Testis (tissue), 2 donors: Measurements from ENCODE around the gene ATP11A.

Source experiments
- POLR2A ChIP-seq: fragments of 450-650 bp; IDR thresholded peaks from one replicate; pipeline ENCODE4 v1.6.1; 2017; ENCODE audit warnings: antibody characterized with exemption, mild to moderate bottlenecking, moderate library complexity
- TF ChIP-seq, protein P1 (sequence below), 3 experiments: fragments of 450-650 bp in 2 of 3; fragments of 200-600 bp in 1 of 3; sonication (generic) in 1 of 3; IDR thresholded peaks; one replicate each; pipeline ENCODE4 v1.5.1; 2016 to 2019; ENCODE audit warnings: antibody characterized with exemption in 3 of 3, mild to moderate bottlenecking in 2 of 3, moderate library complexity in 1 of 3

DNA sequence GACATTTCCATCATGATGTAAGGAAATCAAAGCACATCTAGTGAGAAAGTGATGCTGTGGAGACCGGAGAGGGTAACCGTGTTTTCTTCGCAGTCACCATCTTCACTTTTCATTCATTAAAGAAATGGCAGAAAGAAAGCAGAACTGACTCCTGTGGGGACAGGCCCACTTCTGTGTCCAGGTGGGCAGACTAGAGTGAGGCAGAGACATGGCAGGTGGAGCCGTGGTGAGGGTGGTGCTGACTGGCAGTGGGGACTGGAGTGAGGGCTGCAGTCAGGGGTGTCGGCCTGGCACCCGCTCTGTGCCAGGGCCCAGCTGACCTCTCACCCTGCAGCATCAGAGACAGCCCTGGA lies 207.7 kb downstream of the ATP11A start:
- TF ChIP-seq POLR2A: no peak
- TF ChIP-seq, protein P1, sequence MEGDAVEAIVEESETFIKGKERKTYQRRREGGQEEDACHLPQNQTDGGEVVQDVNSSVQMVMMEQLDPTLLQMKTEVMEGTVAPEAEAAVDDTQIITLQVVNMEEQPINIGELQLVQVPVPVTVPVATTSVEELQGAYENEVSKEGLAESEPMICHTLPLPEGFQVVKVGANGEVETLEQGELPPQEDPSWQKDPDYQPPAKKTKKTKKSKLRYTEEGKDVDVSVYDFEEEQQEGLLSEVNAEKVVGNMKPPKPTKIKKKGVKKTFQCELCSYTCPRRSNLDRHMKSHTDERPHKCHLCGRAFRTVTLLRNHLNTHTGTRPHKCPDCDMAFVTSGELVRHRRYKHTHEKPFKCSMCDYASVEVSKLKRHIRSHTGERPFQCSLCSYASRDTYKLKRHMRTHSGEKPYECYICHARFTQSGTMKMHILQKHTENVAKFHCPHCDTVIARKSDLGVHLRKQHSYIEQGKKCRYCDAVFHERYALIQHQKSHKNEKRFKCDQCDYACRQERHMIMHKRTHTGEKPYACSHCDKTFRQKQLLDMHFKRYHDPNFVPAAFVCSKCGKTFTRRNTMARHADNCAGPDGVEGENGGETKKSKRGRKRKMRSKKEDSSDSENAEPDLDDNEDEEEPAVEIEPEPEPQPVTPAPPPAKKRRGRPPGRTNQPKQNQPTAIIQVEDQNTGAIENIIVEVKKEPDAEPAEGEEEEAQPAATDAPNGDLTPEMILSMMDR (IDR thresholded peaks at IDR 0.05): no peak
